ENCODE measurements around the gene CD4.

The CD4 gene

DNA sequence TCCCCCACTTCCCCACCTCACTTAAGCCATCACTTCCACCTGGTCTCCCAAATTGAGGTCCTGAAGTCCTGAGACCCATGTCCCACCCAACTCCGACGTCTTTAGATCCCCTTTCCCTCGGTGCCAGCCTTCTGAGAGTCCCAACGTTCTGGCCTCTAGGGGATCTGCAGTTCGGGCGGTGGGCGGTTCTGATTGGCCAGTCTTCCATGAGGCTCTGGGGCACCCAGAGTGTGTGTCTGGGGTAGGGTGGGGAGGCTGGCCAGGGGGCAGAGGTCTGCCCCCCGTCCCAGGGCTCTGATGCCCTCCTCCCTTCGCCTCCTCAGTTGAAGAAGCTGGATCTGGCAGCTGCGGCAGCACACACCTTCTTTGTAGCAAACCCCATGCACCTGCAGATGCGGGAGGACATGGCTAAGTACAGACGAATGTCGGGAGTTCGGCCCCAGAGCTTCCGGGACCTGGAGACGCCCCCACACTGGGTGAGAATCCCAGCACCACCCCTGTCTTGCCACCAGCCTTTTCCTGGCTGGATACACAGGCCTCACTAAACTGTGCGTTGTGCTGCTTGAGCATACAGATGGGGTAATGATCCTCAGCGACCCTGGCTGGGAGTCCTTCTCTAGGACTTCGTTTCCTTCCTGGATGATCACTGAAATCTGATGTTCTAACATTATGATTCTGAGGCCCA lies 40.4 kb downstream of the CD4 start:
- DNase-seq: peak; percentile 48

DNA sequence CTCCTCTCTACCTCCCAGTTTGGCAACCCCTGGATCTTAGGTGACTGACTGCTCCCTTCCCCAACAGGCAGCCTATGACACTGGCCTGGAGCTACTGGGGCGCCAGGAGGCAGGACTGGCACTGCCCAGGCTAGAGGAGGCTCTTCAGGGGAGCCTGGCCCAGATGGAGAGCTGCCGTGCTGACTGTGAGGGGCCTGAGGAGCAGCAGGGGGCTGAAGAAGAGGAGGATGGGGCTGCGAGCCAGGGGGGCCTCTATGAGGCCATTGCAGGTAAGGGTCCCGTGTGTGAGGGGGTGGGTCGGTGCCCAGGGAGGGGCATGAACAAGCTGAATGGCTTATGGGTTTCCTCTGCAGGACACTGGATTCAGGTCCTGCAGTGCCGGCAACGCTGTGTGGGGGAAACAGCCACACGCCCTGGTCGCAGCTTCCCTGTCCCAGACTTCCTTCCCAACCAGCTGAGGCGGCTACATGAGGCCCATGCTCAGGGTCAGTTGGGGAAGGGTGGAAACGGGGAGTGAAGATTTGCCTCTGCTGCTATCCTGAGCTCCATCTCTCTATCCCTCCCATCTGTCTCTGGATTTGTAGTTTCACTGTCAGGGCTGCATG lies 41.1 kb downstream of the CD4 start:
- DNase-seq: no peak

DNA sequence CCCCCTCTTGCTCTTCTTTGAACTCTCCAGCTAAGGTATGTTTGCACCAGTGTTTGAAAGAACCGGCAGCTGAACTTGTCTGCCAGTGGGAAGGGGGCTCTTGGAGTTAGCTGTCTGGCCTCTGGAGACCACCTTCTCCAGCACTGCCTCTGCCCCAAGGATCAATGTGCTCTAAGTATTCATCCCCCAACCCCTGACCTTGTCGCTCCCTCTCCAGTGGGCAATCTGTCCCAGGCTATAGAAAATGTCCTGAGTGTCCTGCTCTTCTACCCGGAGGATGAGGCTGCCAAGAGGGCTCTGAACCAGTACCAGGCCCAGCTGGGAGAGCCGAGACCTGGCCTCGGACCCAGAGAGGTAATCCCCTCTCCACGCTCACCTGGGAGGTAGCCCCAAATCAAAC lies 41.7 kb downstream of the CD4 start:
- no peak for DNase-seq

DNA sequence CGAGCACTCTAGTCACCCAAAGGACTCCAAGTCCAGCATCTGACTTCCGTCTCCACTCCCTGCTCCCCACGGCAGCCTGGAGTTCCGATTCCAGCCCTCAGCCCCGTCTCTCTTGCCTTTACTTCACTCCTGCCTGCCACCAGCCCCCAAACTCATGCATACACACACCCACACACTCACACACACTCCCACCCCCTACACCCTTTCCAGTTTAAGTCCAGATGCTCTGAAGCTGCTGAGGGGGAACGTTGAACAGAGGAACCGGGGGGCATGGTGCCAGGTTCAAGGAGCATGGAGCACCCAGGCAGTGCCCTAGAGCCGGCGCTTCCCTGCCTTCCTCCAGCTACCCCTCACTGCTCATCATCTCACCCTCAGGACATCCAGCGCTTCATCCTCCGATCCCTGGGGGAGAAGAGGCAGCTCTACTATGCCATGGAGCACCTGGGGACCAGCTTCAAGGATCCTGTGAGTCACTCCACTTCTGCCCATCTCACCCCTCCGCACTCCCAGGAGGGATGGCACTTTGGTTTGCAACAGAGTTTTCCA lies 42.2 kb downstream of the CD4 start:
- no peak for DNase-seq

DNA sequence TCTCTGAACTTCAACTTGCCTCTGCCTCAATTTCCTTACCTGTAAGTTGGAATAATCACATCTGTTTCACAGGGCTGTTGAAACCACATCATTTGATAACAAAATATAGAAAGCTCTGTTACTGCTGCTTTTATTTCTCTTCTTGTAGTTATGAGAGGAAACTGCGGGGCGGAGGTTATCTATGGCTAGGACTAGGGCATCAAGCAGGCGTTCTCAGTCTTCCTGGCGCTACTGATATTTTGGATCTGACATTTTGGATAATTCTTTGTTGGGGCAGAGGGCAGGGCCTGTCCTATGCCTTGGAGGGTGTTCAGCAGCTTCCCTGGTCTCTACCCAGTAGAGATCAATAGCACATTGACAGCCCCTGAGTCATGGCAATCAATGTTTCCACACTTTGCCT lies 42.8 kb downstream of the CD4 start:
- DNase-seq: no peak

DNA sequence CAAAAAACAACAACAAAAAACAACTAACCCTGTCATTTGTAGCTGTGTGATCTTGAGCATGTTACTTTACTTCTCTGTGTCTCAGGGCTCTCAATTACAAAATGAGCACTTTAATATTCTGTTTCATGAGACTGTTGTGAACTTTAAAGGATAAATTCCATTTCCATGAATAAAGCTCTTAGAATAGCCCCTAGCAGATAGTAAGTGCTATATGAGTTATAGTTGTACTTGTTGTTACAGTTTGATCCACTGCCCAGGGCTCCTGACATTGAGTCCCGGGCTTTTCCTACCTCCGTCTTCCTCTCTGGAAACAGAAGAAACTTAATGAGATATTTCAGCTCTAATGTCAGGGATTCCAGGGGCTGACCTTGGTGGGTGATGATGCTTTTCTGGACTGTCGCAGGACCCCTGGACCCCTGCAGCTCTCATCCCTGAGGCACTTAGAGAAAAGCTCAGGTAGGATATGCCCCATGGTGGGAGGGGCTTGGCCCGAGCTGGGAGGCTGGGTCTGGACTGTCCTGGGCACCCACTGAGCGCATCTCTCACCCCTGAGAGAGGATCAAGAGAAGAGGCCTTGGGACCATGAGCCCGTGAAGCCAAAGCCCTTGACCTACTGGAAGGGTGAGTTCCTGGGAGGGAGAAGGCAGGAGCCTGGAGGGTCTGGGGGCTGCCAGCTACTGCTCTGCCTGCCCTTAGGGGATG lies 44.0 kb downstream of the CD4 start:
- no peak for DNase-seq

DNA sequence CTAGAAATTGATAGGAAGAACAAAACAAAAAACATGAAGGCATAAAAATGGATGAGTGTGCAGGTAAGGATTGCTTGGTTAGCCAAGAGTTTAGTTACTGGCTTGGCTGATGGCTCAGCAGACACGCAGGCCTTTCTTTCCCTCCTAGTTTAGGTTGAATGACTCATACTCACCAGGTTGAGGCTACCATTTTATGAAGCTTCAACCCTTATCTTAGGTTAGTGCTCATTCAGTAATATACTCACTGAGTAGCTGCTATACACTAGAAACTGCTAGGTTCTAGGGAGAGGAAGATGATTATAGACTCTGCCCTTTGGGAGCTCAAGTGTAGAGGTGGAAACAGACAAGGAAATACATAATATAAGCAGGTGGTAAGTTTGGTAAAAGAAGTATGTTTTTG lies 44.9 kb downstream of the CD4 start:
- no peak for DNase-seq

DNA sequence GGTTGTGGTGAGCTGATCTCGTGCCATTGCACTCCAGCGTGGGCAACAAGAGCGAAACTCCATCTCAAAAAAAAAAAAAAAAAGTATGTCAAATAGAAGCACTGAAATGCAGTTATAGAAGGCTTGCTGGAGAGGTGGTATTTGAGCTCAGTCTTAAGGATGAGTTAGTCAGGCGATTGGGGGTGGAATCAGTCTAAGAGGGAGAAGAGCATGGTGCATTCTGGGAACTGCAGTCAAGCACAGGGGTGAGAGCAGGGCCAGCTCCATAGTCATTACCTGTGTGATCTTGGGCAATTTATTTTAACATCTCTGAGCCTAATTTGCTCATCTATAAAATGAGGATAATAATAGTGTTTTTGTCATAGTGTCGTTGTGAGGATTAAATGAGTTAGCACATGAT lies 45.5 kb downstream of the CD4 start:
- DNase-seq: no peak

DNA sequence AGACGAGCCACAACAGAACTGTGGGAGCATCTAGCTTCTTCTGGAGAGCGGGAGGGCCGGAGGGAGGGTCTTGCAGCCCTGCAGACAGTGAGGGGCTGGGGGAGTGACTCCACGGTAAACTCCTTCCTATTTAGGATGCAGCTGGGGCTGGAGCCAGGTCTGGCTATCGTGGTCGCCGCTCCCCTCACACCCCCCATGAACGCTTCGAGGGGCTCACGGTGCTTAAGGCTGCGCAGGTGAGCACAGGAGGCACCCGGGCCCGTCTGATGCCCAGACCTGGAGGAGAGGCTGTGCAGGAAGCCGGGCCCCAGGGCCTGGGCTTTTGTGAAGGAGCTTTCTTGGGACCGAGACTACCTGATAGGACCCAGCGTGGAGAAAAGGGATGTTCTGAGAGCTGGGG lies 47.5 kb downstream of the CD4 start:
- DNase-seq: no peak

DNA sequence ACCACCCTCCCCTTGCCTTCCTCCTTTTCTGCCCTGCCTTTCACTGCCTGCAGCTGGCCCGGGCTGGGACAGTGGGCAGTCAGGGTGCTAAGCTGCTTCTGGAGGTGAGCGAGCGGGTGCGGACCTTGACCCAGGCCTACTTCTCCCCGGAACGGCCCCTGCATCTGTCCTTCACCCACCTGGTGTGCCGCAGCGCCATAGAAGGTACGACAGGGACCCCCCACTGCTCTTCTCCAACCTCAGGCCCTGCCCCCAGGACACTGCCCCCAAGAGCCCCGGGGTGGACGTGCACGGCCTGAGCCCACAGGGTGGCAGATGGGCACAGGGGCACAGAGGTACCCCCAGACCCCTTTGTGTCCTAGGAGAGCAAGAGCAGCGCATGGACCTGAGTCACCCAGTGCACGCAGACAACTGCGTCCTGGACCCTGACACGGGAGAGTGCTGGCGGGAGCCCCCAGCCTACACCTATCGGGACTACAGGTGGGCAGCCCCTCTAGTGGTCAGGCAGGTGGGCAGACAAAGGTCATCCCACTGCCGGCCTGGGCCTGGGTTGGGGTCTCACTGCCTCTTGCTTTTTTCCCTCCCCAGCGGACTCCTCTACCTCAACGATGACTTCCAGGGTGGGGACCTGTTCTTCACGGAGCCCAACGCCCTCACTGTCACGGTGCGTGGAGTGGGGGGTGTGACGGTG lies 48.2 kb downstream of the CD4 start:
- DNase-seq: no peak

DNA sequence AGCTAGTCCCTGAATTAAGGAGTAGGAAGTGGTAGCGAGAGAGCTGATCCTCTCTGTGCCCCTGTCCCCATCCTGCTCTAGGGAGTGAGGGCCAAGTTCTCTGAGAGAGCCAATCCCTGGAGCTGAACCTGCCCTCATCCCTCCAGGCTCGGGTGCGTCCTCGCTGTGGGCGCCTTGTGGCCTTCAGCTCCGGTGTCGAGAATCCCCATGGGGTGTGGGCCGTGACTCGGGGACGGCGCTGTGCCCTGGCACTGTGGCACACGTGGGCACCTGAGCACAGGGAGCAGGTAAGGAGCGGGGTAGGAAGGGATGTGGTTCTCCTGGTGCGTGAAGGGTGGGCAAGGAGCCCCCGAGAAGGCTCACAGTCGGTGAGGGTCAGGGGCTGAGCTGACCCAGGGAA lies 49.5 kb downstream of the CD4 start:
- DNase-seq: no peak

DNA sequence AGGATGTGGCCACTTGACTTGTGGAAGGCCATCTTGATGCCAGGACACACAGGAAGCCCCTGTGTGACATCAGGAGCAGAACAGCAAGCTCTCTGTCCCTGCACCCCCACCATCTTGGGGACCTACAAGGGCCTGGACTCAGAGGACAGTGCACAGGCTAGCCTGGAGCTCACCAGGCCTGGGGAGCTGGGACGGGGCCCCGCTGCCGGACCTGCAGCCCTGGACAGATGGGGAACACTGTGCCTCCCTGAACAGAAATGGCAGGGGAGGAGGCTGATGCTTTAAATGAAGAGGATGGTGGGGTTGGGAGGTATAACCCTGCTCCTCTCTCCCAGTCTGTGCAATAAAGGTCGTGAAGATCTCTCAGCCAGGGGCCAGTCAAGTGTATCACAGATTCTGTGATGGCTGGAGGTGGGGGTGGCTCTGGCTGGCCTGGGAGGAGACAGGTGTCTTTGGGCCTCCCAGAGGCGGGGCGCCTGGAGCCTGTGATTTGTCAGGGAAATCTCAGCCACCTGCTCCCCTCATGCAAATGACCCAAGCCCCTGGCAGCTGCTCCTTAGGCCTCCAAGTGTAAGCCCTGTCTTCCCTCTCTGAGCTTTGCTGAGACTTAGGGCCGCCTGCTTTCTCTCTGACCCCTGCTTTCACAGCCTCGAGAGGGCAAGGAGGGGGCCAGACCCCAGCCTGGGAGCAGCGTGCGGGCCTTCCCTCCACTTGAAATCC lies 50.3 kb downstream of the CD4 start:
- DNase-seq: no peak

DNA sequence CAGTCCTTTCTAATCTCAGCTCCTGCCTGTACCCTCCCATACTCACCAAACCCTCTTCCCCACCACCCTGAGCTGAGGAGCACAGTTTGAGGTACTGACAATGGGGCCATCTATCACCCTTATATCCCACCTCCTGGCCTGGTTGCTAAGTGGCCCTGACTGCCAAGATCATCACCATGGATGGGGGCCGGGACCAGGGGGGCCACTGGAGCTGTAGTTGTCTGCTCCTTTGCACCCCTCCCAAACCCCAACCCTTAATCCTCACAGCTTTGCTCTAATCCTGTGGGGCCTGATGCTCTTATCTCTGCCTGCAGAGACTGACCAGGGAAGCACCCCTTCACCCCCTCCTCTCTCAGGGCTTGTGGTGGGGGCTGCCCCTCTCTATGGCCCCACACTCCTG lies 51.0 kb downstream of the CD4 start:
- no peak for DNase-seq

DNA sequence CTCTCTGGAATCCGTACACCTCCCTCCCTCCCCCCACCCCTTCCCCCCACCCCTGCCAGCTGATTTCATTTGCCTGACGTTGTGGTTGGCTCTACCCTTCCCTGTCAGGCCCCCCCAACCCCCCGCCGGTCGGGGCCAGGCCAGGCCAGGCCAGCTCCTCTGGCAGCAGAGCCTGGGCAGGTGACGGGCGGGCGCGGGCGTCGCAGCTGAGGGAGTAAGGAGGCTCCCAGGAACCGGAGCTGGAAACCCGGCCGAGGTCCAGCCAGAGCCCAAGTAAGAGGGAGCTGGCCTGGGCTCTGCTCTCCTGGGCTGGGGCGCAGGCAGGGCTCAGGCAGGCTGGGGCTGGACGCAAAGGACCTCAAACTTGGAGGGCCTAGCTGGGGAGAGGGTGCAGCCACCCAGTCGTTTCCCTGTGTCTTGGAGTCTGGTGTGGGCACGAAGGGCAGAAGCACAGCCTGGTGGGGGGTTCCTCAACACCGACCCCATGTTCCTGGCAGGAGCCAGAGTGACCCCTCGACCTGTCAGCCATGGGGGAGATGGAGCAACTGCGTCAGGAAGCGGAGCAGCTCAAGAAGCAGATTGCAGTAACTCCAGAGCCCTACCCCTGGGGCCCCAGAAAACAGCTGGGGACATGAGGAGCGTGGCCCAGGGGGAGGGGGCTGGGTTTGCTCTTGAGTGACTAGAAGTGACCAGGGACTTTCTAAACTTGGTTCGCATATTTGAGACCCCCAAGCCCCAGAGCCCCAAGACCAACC lies 51.6 kb downstream of the CD4 start, which contains the start of gene GNB3:
TSS of gene GNB3 (plus strand) at position 165 of the 755 bp plus-strand sequence. CDS start at position 528, 363 bp downstream.
- DNase-seq: no peak

DNA sequence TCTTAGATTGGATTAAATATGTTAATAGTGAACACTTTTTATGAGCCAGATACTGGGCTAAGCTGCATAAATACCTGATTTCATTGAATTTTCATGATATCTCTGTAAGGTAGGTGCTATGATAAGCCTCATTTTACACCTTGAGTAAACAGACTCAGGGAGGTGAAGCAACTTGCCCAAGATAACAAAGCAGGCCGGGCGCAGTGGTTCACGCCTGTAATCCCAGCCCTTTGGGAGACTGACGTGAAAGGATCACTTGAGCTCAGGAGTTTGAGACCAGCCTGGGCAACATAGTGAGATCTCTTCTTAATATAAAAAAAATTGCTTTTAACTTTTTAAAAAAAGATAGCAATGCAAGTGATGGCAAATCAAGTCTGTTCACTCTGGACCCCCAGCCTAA lies 52.7 kb downstream of the CD4 start:
- DNase-seq: no peak

DNA sequence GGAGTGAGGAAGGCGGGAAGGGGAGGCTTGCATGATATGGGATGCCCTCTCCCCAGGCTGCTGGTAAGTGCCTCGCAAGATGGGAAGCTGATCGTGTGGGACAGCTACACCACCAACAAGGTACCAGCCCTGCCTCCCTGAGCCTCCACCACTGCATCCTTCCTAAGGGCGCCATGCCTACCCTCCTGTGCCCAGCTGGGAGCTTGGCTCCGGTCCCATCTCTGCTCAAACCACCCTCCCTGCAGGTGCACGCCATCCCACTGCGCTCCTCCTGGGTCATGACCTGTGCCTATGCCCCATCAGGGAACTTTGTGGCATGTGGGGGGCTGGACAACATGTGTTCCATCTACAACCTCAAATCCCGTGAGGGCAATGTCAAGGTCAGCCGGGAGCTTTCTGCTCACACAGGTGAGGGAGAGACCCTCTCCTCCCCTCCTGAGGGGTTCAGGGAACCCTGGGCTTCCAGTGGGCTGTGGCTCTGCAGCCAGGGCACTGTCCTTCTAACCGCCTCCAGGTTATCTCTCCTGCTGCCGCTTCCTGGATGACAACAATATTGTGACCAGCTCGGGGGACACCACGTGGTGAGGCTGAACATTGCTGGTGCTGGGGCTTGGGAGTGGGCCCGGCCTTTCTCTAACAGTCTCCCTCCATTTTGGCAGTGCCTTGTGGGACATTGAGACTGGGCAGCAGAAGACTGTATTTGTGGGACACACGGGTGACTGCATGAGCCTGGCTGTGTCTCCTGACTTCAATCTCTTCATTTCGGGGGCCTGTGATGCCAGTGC lies 54.0 kb downstream of the CD4 start:
- no peak for DNase-seq

DNA sequence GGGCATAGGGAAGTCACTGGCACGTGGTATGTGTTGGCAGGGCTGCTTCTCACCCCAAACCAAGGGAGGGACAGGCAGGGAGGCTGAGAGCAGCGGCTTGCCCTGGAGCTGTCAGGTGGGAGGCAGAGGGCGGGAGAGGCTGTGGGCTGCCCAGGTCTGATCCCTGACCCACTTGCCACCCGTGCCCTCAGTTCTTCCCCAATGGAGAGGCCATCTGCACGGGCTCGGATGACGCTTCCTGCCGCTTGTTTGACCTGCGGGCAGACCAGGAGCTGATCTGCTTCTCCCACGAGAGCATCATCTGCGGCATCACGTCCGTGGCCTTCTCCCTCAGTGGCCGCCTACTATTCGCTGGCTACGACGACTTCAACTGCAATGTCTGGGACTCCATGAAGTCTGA lies 56.1 kb downstream of the CD4 start:
- no peak for DNase-seq

DNA sequence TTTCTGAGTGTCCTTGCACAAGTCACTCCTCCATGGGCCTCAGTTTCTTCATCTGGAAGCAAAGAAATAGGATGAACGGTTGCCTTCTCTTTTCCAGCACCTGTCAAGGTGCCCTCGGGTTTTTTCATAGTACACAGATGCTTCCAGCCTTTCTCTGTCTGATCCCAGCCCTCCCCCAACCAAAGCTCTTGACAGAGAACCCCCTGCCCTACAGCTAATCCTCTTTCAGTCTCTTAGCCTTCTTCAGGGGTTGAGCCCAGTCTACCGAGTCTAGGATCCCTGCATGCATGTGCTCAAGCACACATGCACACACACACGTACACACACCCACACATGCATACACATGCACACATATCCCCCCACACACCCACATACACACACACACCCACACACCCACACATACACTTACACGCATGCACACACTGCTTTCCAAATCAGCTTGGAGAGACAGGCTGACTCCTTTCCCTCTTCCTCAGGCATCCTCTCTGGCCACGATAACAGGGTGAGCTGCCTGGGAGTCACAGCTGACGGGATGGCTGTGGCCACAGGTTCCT lies 57.1 kb downstream of the CD4 start:
- DNase-seq: no peak

DNA sequence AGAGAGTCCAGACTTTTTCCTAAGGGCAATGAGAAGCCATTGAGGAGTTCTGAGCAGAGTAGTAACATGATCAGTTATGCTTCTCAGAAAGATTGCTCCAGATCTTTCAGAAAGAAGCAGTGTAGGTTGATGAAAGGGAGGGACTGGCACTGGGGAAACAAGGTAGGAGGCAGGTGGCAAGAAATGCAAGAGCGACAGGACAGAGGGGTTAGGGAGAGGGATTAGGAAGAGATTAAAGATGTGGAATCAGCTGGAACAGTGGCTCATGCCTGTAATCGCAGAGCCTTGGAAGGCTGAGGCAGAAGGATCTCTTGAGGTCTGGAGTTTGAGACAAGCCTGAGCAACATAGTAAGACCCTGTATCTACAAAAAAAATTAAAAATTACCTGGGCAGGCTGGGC lies 58.3 kb downstream of the CD4 start:
- DNase-seq: no peak

DNA sequence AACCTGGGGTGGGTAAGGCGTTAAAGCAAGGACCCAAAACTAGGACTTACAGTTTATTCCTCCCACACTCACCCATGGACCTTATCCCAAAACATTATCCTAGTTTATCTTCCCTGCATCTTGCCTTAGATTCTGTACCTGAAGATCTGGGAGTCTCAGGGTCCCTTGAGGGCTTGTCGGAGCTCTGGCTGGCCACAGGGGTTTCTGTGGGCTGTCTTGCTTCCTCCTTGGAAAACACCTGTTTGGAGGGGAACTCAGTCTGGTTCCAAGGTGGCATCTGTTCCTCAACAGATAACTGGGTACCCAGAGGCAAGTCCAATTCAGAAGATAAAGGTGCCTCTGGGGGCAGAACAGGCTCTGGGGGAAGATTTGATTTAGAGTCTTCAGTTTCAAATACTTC lies 60.1 kb downstream of the CD4 start:
- DNase-seq: no peak

Measured in fibroblast of skin of scalp (primary cell).